Measurements from ENCODE around the gene ROBO2.

- TF ChIP-seq CTCF (IDR thresholded peaks at IDR 0.05): no peak
- TF ChIP-seq POLR2A (IDR thresholded peaks at IDR 0.05): no peak
Measured at GRCh38 chr3:77142578-77142977, 102.7 kb downstream of the ROBO2 start.

All from esophagus squamous epithelium (tissue), 4 donors.